Measurements from ENCODE around the gene SCARF2. TPM values are rescaled to one million over a fixed set of nuclear protein-coding genes. Genes with fewer than 3 reads are reported as not detected.
"Not testable (repeated sequence)": the region's sequence is repeated elsewhere in the genome, so short reads cannot be mapped to it uniquely, and the experiment has no call there.

Gene SCARF2
- total and polyA plus RNA-seq, 8 donors: 15.8 to 36.4 (median 23.5) TPM

- H3K4me1 ChIP-seq: no peaks in the 10 kb centered on the region
- intact Hi-C loops (cut with DNase I): no loop called here
- peaks cover 0 to 8% of the 10 kb centered on the region in 2 donors for H3K27me3 ChIP-seq
- no peaks in the 10 kb centered on the region for H3K9me3 ChIP-seq
- ATAC-seq (no peak), DNase-seq (no peak)
- no peaks in the 10 kb centered on the region for H3K36me3 ChIP-seq
- no peak overlapping the region for H3K27ac ChIP-seq
- no peak for TF ChIP-seq CTCF (IDR thresholded peaks at IDR 0.05)
- no peak overlapping the region for H3K4me3 ChIP-seq
These were observed 52.8 kb downstream of the SCARF2 start for GRCh38 chr22:20384865-20385264.

- H3K9me3 ChIP-seq: no peaks in the 10 kb centered on the region
- no peak for DNase-seq
- H3K36me3 ChIP-seq: no peaks in the 10 kb centered on the region
- H3K4me1 ChIP-seq: no peaks in the 10 kb centered on the region
- TF ChIP-seq CTCF (IDR thresholded peaks at IDR 0.05): no peak
- intact Hi-C loops (cut with DNase I): no loop called here
- H3K27ac ChIP-seq: no peak overlapping the region
- no peak overlapping the region for H3K4me3 ChIP-seq
- no peak for ATAC-seq
- peaks cover 0 to 8% of the 10 kb centered on the region in 2 donors for H3K27me3 ChIP-seq
These were observed 53.5 kb downstream of the SCARF2 start for GRCh38 chr22:20384171-20384570.

- Histone ChIP-seq H3K9me3 (no peaks in the 10 kb centered on the region), H3K27me3 (peaks cover 0 to 8% of the 10 kb centered on the region in 2 donors), H3K4me3 (no peak overlapping the region), H3K27ac (no peak overlapping the region), H3K36me3 (no peaks in the 10 kb centered on the region), H3K4me1 (no peaks in the 10 kb centered on the region)
- DNase-seq: no peak
- intact Hi-C loops (cut with DNase I): no loop called here
- no peak for TF ChIP-seq CTCF (IDR thresholded peaks at IDR 0.05)
- ATAC-seq: no peak
These were observed 54.1 kb downstream of the SCARF2 start for GRCh38 chr22:20383538-20383937.

GRCh38 chr22:20380486-20380885, 57.1 kb downstream of the SCARF2 start:
- no peaks in the 10 kb centered on the region for H3K9me3 ChIP-seq
- ATAC-seq: no peak
- H3K27ac ChIP-seq: no peak overlapping the region
- no peak for DNase-seq
- no peak overlapping the region for H3K4me3 ChIP-seq
- no peaks in the 10 kb centered on the region for H3K4me1 ChIP-seq
- no peaks in the 10 kb centered on the region for H3K36me3 ChIP-seq
- H3K27me3 ChIP-seq: peaks cover 0 to 8% of the 10 kb centered on the region in 2 donors
- intact Hi-C loops (cut with DNase I): no loop called here
- no peak for TF ChIP-seq CTCF (IDR thresholded peaks at IDR 0.05)

- ATAC-seq; intact Hi-C loops (cut with DNase I): not testable (repeated sequence)
These were observed 58.9 kb downstream of the SCARF2 start for GRCh38 chr22:20378684-20379083.

GRCh38 chr22:20378110-20378509, 59.5 kb downstream of the SCARF2 start:
- Histone ChIP-seq H3K4me3 (no peak overlapping the region), H3K9me3 (no peaks in the 10 kb centered on the region), H3K27ac (no peak overlapping the region), H3K36me3 (no peaks in the 10 kb centered on the region), H3K27me3 (no peaks in the 10 kb centered on the region), H3K4me1 (no peaks in the 10 kb centered on the region)
- ATAC-seq (no peak), DNase-seq (no peak)
- intact Hi-C loops (cut with DNase I): no loop called here
- TF ChIP-seq CTCF (IDR thresholded peaks at IDR 0.05): no peak

More at GRCh38 chr22:20378684-20379083, 58.9 kb downstream of the SCARF2 start:
- not testable (repeated sequence) for H3K4me1 ChIP-seq, DNase-seq, H3K36me3 ChIP-seq, H3K27me3 ChIP-seq, H3K4me3 ChIP-seq, H3K27ac ChIP-seq, H3K9me3 ChIP-seq

- not testable (repeated sequence) for DNase-seq, ATAC-seq, H3K36me3 ChIP-seq
These were observed 60.6 kb downstream of the SCARF2 start for GRCh38 chr22:20376983-20377382.

GRCh38 chr22:20376281-20376680, 61.3 kb downstream of the SCARF2 start:
- H3K36me3 ChIP-seq; H3K27ac ChIP-seq; H3K9me3 ChIP-seq; H3K27me3 ChIP-seq; ATAC-seq; H3K4me1 ChIP-seq; intact Hi-C loops (cut with DNase I); H3K4me3 ChIP-seq; DNase-seq: not testable (repeated sequence)

More at GRCh38 chr22:20376983-20377382, 60.6 kb downstream of the SCARF2 start:
- H3K27ac ChIP-seq; intact Hi-C loops (cut with DNase I); H3K9me3 ChIP-seq; H3K27me3 ChIP-seq; H3K4me3 ChIP-seq; H3K4me1 ChIP-seq: not testable (repeated sequence)

Data from left lung (tissue), 10 donors.